ENCODE results near the gene CRYZL1. TPM values are rescaled to one million over a fixed set of nuclear protein-coding genes. Genes with fewer than 3 reads are reported as not detected.

CRYZL1 gene
- total RNA-seq, 1 experiment from 2014 or later = 43.0 TPM

DNA sequence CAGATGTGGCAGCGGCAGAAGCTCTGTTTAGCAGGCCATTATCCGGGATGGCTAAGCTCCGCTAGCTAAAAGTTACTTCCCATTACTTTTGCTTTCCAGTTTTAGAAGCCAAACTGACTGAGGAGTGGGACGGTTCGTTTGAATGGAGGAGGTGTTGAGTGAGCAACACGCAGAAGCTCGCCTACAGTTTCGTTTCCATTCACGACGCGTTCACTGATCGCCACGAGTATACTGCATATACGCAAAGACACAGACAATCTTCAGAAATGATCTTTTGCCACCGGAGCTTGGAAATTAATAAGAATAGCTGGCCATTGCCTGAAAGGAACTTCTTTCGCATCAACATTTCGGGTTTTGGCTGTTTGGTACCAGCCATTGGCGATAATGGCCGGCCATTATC lies 84.1 kb downstream of the CRYZL1 start:
- Histone ChIP-seq H3K79me2 (ENCODE audit: insufficient read depth, low read length) (peaks cover 100% of the 10 kb centered on the region), H3K4me2 (ENCODE audit: low read length) (no peak overlapping the region), H3K9ac (ENCODE audit: low read length) (no peak overlapping the region), H3K4me1 (ENCODE audit: control insufficient read depth in 1 of 2, insufficient read depth in 2 of 2, low read length in 2 of 2) (no peaks in the 10 kb centered on the region), H2AFZ (ENCODE audit: low read depth, low read length, poor library complexity, severe bottlenecking) (no peak overlapping the region), H3K9me2 (ENCODE audit: insufficient read depth) (no peaks in the 10 kb centered on the region), H3K27ac (ENCODE audit: low read depth, low read length) (no peak overlapping the region), H3K4me3 (replicated peaks in 1 of 2; ENCODE audit: low read depth in 1 of 2, low read length in 2 of 2) (no peak overlapping the region), H4K20me1 (ENCODE audit: insufficient read depth) (peaks cover 63% of the 10 kb centered on the region), H3K36me3 (ENCODE audit: control insufficient read depth in 1 of 2, insufficient read depth in 2 of 2, low read length in 2 of 2) (peaks cover 83 to 85% of the 10 kb centered on the region in 2 experiments), H3K9me3 (ENCODE audit: control insufficient read depth in 1 of 2, insufficient read depth in 1 of 2, low read depth in 1 of 2, low read length in 2 of 2) (no peaks in the 10 kb centered on the region), H3K27me3 (ENCODE audit: insufficient read depth, low read length) (no peaks in the 10 kb centered on the region)
- ChIA-PET CTCF (no interaction called here), RAD21 (ENCODE audit: low non-redundant PET in 1 of 2, low total read pairs in 2 of 2, uncharacterized antibody in 2 of 2, unreplicated experiment in 2 of 2) (no interaction called here), POLR2A (interaction anchor here (0.6 to 1.1 kb wide), 2 partner anchors 17 to 134 kb away, joined by 3 read pairs; no protein-coding TSS in a partner anchor)
- DNase-seq (ENCODE audit: low read depth, low spot score) (no peak), ATAC-seq (no peak)
- intact Hi-C loops (cut with micrococcal nuclease) = no loop called here
- TF ChIP-seq POLR2A (IDR thresholded peaks at IDR 0.05; ENCODE audit: borderline replicate concordance, extremely low read depth, insufficient read depth, insufficient read length) (no peak), SRF (IDR thresholded peaks at IDR 0.05; ENCODE audit: low read depth) (no peak), EGR1 (IDR thresholded peaks at IDR 0.05; ENCODE audit: low read depth) (no peak), CTCF (IDR thresholded peaks at IDR 0.05 in 2 of 3, conservative IDR thresholded peaks at IDR 0.05 in 1 of 3; ENCODE audit: borderline replicate concordance in 1 of 3, insufficient read depth in 1 of 3, low read depth in 2 of 3, low read length in 2 of 3) (no peak), EZH2 (IDR thresholded peaks at IDR 0.05) (no peak), SP1 (IDR thresholded peaks at IDR 0.05; ENCODE audit: low read depth) (no peak), JUND (IDR thresholded peaks at IDR 0.05) (no peak), ELF1 (IDR thresholded peaks at IDR 0.05; ENCODE audit: borderline replicate concordance, low read depth) (no peak), RAD21 (IDR thresholded peaks at IDR 0.05; ENCODE audit: low read depth) (no peak), ZFX (IDR thresholded peaks at IDR 0.05) (no peak), SIN3A (IDR thresholded peaks at IDR 0.05; ENCODE audit: low read depth) (no peak)
- BruUV-seq (replicated peaks) = no TSS peak

DNA sequence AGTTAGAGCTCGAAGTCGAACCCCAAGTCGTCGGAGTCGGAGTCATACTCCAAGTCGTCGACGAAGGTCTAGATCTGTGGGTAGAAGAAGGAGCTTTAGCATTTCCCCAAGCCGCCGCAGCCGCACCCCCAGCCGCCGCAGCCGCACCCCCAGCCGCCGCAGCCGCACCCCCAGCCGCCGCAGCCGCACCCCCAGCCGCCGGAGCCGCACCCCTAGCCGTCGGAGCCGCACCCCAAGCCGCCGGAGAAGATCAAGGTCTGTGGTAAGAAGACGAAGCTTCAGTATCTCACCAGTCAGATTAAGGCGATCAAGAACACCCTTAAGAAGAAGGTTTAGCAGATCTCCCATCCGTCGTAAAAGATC lies 86.6 kb downstream of the CRYZL1 start:
- no peak overlapping the region for H3K27ac ChIP-seq (ENCODE audit: low read depth, low read length)
- no peak overlapping the region for H3K9ac ChIP-seq (ENCODE audit: low read length)
- peaks cover 76 to 90% of the 10 kb centered on the region in 2 experiments for H3K36me3 ChIP-seq (ENCODE audit: control insufficient read depth in 1 of 2, insufficient read depth in 2 of 2, low read length in 2 of 2)
- H3K4me3 ChIP-seq (replicated peaks in 1 of 2; ENCODE audit: low read depth in 1 of 2, low read length in 2 of 2) = no peak overlapping the region
- peaks cover 100% of the 10 kb centered on the region for H3K79me2 ChIP-seq (ENCODE audit: insufficient read depth, low read length)
- H3K27me3 ChIP-seq (ENCODE audit: insufficient read depth, low read length) = no peaks in the 10 kb centered on the region
- ChIA-PET POLR2A (no interaction called here), CTCF (no interaction called here), RAD21 (ENCODE audit: low non-redundant PET in 1 of 2, low total read pairs in 2 of 2, uncharacterized antibody in 2 of 2, unreplicated experiment in 2 of 2) (no interaction called here)
- peaks cover 57% of the 10 kb centered on the region for H4K20me1 ChIP-seq (ENCODE audit: insufficient read depth)
- H2AFZ ChIP-seq (ENCODE audit: low read depth, low read length, poor library complexity, severe bottlenecking) = no peak overlapping the region
- no TSS peak for BruUV-seq (replicated peaks)
- ATAC-seq (no peak), DNase-seq (ENCODE audit: low read depth, low spot score) (no peak)
- TF ChIP-seq CEBPB (IDR thresholded peaks at IDR 0.05; ENCODE audit: low read depth) (no peak), FOSL1 (IDR thresholded peaks at IDR 0.05; ENCODE audit: low read depth) (no peak), ATF3 (IDR thresholded peaks at IDR 0.05) (no peak), EGR1 (IDR thresholded peaks at IDR 0.05; ENCODE audit: low read depth) (no peak), YY1 (IDR thresholded peaks at IDR 0.05; ENCODE audit: extremely low read depth, insufficient replicate concordance, low read depth, low read length) (no peak)
- H3K9me2 ChIP-seq (ENCODE audit: insufficient read depth) = no peaks in the 10 kb centered on the region
- intact Hi-C loops (cut with micrococcal nuclease) = no loop called here
- H3K4me1 ChIP-seq (ENCODE audit: control insufficient read depth in 1 of 2, insufficient read depth in 2 of 2, low read length in 2 of 2) = no peaks in the 10 kb centered on the region
- H3K4me2 ChIP-seq (ENCODE audit: low read length) = no peak overlapping the region
- H3K9me3 ChIP-seq (ENCODE audit: control insufficient read depth in 1 of 2, insufficient read depth in 1 of 2, low read depth in 1 of 2, low read length in 2 of 2) = no peaks in the 10 kb centered on the region

All from HCT116 (cell line).